GM12892 (cell line): Measurements from ENCODE around the gene CCDC102A.
A peak's percentile ranks its signal among the peaks of the same experiment; 100 is the strongest.
"Not testable (repeated sequence)": the region's sequence is repeated elsewhere in the genome, so short reads cannot be mapped to it uniquely, and the experiment has no call there.

ENCODE experiments used
- DNase-seq: peaks from one replicate; pipeline ENCODE4 v3.0.0; 2011; ENCODE audit not compliant: insufficient read length
- FAIRE-seq: peaks from 2 replicates; lab custom pipeline; 2011; peaks lifted over from hg19 to GRCh38; lab: Jason Lieb, UNC
- POLR2A ChIP-seq: IDR thresholded peaks from 2 replicates; pipeline ENCODE4 v1.6.1; 2011; ENCODE audit warnings: low read depth, low read length, control low read depth
- POLR2AphosphoS5 ChIP-seq: IDR thresholded peaks from 2 replicates; pipeline ENCODE4 v1.6.1; 2011; ENCODE audit warnings: low read depth, low read length, control low read depth
- TAF1 ChIP-seq: IDR thresholded peaks from 2 replicates; pipeline ENCODE4 v1.6.1; 2011; ENCODE audit warnings: low read depth, mild to moderate bottlenecking, control low read depth, low read length, borderline replicate concordance

Gene CCDC102A

DNA sequence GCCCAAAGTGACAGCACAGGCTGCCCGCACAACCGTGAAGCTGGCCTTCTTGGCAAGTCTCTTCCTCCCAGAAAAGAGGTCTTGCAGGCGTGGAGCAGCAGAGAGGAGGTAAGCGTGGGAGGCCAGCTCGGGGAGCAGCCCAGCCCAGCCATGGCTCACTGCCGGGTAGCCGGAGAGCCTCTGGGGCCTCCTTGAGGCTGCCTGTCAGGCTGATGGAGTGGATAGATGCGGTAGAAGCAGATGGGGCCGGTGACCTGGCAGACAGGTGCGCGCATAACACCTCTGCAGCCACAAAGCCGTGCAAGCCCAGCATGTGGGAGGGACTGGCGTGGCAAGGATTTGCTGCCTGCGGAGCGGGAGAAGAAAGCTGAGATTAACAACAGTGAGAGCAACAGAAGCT is 33.0 kb downstream of the CCDC102A start:
- TF ChIP-seq POLR2A (no peak), POLR2AphosphoS5 (no peak), TAF1 (no peak)
- FAIRE-seq (no peak), DNase-seq (no peak)

- FAIRE-seq (no peak), DNase-seq (no peak)
- TF ChIP-seq POLR2AphosphoS5, result no peak
- TF ChIP-seq TAF1, result no peak
- TF ChIP-seq POLR2A, result no peak
These were observed 34.2 kb downstream of the CCDC102A start for GRCh38 chr16:57502048-57502775.

- no peak for TF ChIP-seq TAF1
- no peak for TF ChIP-seq POLR2AphosphoS5
- TF ChIP-seq POLR2A, result no peak
- DNase-seq (no peak), FAIRE-seq (no peak)
These were observed 34.9 kb downstream of the CCDC102A start for GRCh38 chr16:57501492-57501891.

- no peak for DNase-seq
- TF ChIP-seq POLR2A (no peak), POLR2AphosphoS5 (no peak), TAF1 (no peak)
- FAIRE-seq, result no peak
These were observed 35.7 kb downstream of the CCDC102A start for GRCh38 chr16:57500578-57501111.

GRCh38 chr16:57499941-57500340 is 36.4 kb downstream of the CCDC102A start:
- FAIRE-seq, DNase-seq: not testable (repeated sequence)

- FAIRE-seq (no peak), DNase-seq (no peak)
- TF ChIP-seq POLR2AphosphoS5, result no peak
- no peak for TF ChIP-seq TAF1
- TF ChIP-seq POLR2A, result no peak
These were observed 38.3 kb downstream of the CCDC102A start for GRCh38 chr16:57498031-57498430.

- no peak for DNase-seq
- TF ChIP-seq POLR2AphosphoS5 (no peak), TAF1 (no peak), POLR2A (no peak)
- FAIRE-seq, result no peak
These were observed 39.2 kb downstream of the CCDC102A start for GRCh38 chr16:57497121-57497520.

GRCh38 chr16:57493767-57494166 is 42.6 kb downstream of the CCDC102A start:
- FAIRE-seq, result no peak
- DNase-seq, result no peak
- TF ChIP-seq TAF1 (no peak), POLR2A (no peak), POLR2AphosphoS5 (no peak)

- FAIRE-seq (no peak), DNase-seq (no peak)
- no peak for TF ChIP-seq POLR2AphosphoS5
- no peak for TF ChIP-seq TAF1
- no peak for TF ChIP-seq POLR2A
These were observed 47.1 kb downstream of the CCDC102A start for GRCh38 chr16:57489229-57489628.

DNA sequence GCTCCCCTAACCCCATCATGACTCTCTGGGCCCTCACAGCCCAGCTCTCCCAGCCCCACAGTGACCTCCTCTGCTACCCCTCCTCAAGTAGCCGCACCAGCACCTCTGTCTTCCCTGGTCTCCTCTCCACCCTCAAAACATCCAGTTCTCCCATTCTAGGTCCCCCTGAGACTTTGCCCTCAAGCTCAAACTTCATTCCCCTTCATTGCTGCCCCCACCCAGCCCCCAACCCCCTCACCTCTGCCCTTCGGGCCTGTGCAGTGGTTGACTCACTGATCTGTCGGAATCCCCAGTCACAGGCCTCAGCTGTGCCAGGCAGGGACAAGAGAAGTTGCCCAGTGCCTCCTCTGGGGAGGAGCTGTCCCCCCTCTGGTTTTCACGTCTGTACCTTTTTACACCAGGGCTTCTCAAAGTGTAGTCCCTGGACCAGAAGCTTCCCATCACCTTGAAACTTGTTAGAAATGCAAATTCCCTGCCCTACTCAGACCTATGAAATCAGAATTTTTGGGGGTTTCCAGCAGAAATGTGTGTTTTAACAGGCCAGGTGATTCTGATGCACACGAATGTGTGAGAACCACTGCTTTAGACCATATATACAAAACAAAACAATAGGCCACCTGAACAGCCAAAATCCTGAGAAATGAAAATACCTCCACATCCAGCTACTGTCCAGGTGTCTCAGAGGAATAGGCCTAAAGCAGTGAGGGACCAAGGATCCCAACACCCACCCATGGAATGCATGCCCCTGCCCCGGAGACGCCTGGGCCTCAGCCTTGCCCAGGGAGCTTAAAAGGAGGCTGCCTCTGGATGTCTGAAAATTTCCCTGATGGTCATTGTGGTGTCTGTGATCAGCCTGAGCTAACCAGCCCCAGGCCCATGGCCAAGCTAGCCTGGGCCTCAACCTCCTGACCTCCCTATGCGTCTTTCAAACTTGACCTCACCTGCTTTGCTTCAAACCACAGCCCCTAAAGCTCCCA is 49.2 kb downstream of the CCDC102A start:
- FAIRE-seq (peak; percentile 66), DNase-seq (no peak)
- no peak for TF ChIP-seq POLR2A
- no peak for TF ChIP-seq TAF1
- no peak for TF ChIP-seq POLR2AphosphoS5
